Stimulated activated CD4-positive, alpha-beta T cell treated with anti-CD3 and anti-CD28 coated beads, Interleukin-4, amount 100 ng/mL, for 24 hours (primary cell): ENCODE measurements around the gene LRRC17.
"Not testable (repeated sequence)": the region's sequence is repeated elsewhere in the genome, so short reads cannot be mapped to it uniquely, and the experiment has no call there.

ENCODE experiments used
- DNase-seq: peaks from one replicate; pipeline ENCODE4 v3.0.0-alpha.2; 2020

Gene LRRC17

GRCh38 chr7:102943423-102944169 lies 30.8 kb downstream of the LRRC17 start:
- no peak for DNase-seq

- DNase-seq, result no peak
Observed at GRCh38 chr7:102944241-102944640, 31.4 kb downstream of the LRRC17 start.

- no peak for DNase-seq
Observed at GRCh38 chr7:102951839-102952238, 39.0 kb downstream of the LRRC17 start.

GRCh38 chr7:102953406-102953805 lies 40.6 kb downstream of the LRRC17 start:
- no peak for DNase-seq

- DNase-seq, result not testable (repeated sequence)
Observed at GRCh38 chr7:102954359-102954758, 41.6 kb downstream of the LRRC17 start.

DNA sequence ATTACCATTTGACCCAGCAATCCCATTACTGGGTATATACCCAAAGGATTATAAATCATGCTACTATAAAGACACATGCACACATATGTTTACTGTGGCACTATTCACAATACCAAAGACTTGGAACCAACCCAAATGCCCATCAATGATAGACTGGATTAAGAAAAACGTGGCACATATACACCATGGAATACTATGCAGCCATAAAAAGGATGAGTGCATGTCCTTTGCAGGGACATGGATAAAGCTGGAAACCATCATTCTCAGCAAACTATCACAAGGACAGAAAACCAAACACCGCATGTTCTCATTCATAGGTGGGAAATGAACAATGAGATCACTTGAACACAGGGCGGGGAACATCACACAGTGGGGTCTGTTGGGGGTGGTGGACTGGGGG lies 45.2 kb downstream of the LRRC17 start:
- DNase-seq, result not testable (repeated sequence)

DNA sequence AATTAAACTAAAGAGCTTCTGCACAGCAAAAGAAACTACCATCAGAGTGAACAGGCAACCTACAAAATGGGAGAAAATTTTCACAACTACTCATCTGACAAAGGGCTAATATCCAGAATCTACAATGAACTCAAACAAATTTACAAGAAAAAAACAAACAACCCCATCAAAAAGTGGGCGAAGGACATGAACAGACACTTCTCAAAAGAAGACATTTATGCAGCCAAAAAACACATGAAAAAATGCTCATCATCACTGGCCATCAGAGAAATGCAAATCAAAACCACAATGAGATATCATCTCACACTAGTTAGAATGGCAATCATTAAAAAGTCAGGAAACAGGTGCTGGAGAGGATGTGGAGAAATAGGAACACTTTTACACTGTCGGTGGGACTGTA lies 49.2 kb downstream of the LRRC17 start:
- DNase-seq, result not testable (repeated sequence)

DNA sequence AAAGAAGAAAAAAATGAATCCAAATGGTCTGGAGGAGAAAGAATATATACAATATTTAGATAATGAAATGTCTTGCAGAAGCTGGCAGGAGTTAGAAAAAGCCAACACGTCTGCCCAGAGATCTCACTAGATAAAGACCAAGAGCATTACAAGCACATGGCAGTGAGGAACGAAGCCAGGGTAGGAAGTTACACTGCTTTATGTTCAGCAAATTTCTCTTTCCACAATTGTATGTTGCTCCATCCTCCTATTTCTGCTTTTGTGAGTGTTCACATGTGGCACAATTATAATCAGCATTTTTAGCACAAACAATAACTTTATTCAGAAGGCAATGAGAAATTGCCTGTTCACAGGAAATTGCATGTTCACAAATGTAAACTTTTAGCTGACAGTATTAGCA lies 53.7 kb downstream of the LRRC17 start:
- no peak for DNase-seq

GRCh38 chr7:102967798-102968197 lies 55.0 kb downstream of the LRRC17 start:
- DNase-seq, result no peak

DNA sequence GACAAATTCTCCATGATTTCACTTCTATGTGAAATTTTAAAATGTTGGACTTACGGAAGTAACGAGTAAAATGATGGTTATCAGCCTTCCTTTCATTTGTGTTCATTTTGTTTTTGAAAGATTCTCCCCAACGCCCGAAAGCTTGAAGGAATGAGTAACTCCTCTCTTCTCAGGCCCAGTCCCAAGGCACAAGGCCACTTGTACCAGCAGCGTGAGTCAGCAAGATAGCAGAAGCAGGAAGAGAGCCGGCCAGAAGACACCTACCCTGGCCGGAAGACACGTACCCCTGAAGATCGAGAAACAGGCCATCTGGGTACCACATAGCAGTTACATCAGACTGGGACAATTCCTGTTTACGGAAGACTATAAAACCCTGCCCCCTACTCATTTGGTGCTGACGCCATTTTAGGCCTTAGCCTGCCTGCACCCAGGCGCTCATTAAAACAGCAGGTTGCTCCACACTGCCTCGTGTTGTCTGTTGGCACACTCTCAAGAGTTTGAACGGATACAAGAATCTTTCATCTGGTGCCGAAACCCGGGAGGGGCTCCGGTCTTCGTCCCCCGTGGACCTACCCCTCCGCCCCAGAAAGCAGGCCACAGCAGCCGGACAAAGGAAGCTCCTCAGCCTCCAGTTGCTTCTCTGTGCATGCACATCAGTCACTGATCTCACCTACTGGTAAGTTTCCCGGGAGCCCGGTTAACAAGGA lies 60.4 kb downstream of the LRRC17 start:
- no peak for DNase-seq

GRCh38 chr7:102974366-102975236 lies 61.8 kb downstream of the LRRC17 start:
- DNase-seq, result no peak

DNA sequence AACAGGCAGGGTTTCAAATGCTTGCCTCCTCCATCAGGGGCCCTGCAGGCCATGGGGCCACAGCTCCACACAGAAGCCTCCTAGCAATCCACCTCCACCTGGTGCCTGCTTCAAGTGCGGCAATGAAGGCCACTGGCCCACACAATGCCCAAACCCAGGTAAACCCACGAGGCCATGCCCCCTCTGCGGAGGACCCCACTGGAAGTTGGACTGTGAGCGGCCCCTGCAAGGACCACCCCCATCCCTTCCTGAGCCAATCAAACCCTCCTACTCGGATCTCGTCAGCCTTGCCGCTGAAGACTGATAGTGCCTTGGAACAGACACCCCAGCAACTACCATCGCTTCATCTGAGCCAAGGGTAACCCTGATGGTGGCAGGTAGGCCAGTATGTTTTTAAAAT lies 63.1 kb downstream of the LRRC17 start:
- DNase-seq, result no peak

DNA sequence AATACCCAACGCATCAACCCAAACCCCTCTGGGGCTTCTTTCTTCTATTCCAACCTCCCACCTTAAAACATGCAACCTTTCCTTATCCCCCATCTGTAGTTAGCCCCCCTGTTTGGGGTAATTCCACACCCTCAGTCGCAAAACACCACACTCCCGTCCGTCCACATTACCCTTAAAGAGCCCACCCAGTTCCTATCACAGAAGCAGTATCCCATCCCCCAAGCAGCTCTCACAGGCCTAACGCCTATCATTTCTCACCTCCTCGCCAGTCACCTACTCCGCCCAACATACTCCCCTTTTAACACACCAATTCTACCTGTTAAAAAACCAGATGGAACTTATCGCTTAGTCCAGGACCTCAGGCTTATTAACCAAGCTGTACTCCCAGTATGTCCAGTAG lies 63.7 kb downstream of the LRRC17 start:
- DNase-seq, result no peak

DNA sequence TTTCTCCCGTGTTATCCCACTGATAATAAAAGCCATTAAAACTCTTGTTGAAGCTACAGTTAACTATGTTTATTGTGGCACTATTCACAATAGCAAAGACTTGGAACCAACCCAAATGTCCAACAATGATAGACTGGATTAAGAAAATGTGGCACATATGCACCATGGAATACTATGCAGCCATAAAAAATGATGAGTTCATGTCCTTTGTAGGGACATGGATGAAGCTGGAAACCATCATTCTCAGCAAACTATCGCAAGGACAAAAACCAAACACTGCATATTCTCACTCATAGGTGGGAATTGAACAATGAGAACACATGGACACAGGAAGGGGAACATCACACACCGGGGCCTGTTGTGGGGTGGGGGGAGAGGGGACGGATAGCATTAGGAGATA lies 64.8 kb downstream of the LRRC17 start:
- DNase-seq, result not testable (repeated sequence)

DNA sequence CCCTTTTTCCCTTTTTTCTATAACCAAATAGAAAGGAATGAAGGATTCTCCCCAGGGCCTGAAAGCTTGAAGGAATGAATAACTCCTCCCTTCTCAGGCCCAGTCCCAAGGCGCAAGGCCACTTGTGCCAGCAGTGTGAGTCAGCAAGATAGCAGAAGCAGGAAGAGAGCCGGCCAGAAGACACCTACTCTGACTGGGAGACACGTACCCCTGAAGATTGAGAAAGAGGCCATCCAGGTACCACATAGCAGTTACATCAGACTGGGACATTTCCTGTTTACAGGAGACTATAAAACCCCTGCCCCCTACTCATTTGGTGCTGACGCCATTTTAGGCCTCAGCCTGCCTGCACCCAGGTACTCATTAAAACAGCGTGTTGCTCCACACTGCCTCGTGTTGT lies 65.5 kb downstream of the LRRC17 start:
- no peak for DNase-seq

DNA sequence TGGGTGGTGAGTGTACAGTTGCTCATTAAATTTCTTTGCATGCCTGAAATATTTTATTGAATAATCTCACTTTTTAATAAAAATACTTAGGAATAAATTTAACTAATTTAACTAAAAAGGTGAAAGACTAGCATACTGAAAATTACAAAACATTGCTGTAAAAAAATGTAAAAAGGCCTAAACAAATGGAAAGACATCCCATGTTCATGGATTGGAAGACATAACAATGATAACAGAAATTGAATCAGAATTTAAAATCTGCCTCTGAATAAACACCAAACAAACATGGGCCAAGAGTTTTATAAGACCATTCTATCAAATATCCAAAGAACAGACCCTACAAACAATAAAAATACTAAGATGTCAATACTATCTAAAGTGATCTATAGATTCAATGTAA lies 66.9 kb downstream of the LRRC17 start:
- no peak for DNase-seq

DNA sequence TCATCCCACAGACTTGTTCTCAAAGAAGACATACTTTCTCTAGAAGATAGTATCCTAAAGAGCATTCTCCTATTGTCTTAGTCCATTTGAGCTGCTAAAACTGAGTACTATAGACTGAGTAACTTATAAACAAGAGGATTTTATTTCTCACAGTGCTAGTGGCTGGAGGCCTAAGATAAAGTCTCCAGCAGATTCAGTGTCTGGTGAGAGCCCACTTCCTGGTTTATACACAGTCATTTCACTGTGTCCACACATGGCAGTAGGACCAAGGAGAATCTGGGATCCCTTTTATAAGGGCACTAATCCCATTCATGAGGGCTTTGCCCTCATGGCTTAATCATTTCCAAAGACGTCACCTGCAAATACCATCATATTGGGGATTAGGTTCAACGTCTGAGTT lies 68.7 kb downstream of the LRRC17 start:
- DNase-seq, result no peak

DNA sequence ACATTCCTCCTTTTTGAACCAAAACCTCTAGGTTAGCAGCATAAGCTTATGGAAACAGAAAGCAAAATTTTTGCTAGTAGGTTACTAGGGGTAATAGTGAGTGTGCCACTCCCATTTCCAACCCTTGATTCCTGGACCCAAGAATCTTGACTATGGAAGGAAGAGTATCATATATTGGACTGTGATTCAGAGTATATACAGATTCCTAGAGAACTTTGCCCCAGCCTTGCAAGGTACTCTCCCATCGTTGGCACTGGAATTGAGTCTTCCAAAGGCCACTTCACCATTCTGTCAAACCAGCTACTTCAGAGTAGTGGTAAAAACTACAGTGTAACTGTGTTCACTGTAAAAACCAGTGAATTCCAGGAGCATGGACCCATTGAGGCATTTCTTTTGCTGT lies 69.4 kb downstream of the LRRC17 start:
- no peak for DNase-seq

- DNase-seq, result no peak
Observed at GRCh38 chr7:102983602-102984001, 70.8 kb downstream of the LRRC17 start.

GRCh38 chr7:102985176-102985783 lies 72.5 kb downstream of the LRRC17 start:
- no peak for DNase-seq

DNA sequence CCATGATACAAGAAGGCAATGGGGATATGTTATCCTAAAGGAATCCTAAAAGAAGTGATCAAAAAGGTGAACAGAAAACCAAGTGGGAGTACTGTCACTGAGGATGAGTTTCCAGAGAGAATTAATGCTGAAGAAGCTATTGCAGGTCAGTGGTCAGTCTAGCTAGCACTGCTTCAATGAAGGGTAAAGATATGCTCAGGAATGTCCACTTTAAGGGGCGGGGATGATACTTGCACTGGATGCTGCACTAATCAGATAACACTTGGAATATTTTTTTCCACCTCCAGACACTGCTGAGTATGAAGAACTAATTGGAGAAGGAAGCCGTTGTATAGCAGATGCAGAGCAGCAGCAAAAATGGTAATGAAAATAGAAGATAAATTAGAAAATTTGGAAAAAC lies 75.3 kb downstream of the LRRC17 start:
- no peak for DNase-seq

GRCh38 chr7:102988631-102989560 lies 76.1 kb downstream of the LRRC17 start:
- no peak for DNase-seq
